GM19397 (cell line): Measurements from ENCODE around the gene NKX1-1.
"Not testable (repeated sequence)": the region's sequence is repeated elsewhere in the genome, so short reads cannot be mapped to it uniquely, and the experiment has no call there.

ENCODE experiments used
- ATAC-seq: cut with Tn5 transposase; IDR thresholded peaks from one replicate; pipeline ENCODE4 v1.9.1; 2021; ENCODE audit warnings: mild to moderate bottlenecking, moderate library complexity; ENCODE audit not compliant: unreplicated experiment

The NKX1-1 gene

GRCh38 chr4:1405636-1406393, 427 bp downstream of the NKX1-1 start:
- no peak for ATAC-seq

- no peak for ATAC-seq
These were observed 997 bp downstream of the NKX1-1 start for GRCh38 chr4:1405254-1405635.

GRCh38 chr4:1404573-1405253, 1.5 kb downstream of the NKX1-1 start:
- no peak for ATAC-seq

GRCh38 chr4:1403591-1404572, 2.4 kb downstream of the NKX1-1 start:
- ATAC-seq = no peak

- ATAC-seq = no peak
These were observed 3.1 kb downstream of the NKX1-1 start for GRCh38 chr4:1403177-1403583.

GRCh38 chr4:1402516-1403091, 3.6 kb downstream of the NKX1-1 start:
- no peak for ATAC-seq

- ATAC-seq = no peak
These were observed 4.2 kb downstream of the NKX1-1 start for GRCh38 chr4:1402021-1402515.

GRCh38 chr4:1401409-1402020, 4.7 kb downstream of the NKX1-1 start:
- no peak for ATAC-seq

- no peak for ATAC-seq
These were observed 5.3 kb downstream of the NKX1-1 start for GRCh38 chr4:1400831-1401408.

GRCh38 chr4:1400191-1400805, 5.9 kb downstream of the NKX1-1 start:
- no peak for ATAC-seq

- ATAC-seq = no peak
These were observed 6.6 kb downstream of the NKX1-1 start for GRCh38 chr4:1399508-1400190.

GRCh38 chr4:1398681-1399507, 7.3 kb downstream of the NKX1-1 start:
- no peak for ATAC-seq

- no peak for ATAC-seq
These were observed 9.3 kb downstream of the NKX1-1 start for GRCh38 chr4:1396806-1397455.

- ATAC-seq = no peak
These were observed 10.1 kb downstream of the NKX1-1 start for GRCh38 chr4:1395941-1396805.

GRCh38 chr4:1395389-1395820, 10.8 kb downstream of the NKX1-1 start:
- not testable (repeated sequence) for ATAC-seq

- not testable (repeated sequence) for ATAC-seq
These were observed 11.5 kb downstream of the NKX1-1 start for GRCh38 chr4:1394554-1395388.
